ENCODE measurements around the gene PCBD1.
"Not testable (repeated sequence)": the region's sequence is repeated elsewhere in the genome, so short reads cannot be mapped to it uniquely, and the experiment has no call there.

The PCBD1 gene

DNA sequence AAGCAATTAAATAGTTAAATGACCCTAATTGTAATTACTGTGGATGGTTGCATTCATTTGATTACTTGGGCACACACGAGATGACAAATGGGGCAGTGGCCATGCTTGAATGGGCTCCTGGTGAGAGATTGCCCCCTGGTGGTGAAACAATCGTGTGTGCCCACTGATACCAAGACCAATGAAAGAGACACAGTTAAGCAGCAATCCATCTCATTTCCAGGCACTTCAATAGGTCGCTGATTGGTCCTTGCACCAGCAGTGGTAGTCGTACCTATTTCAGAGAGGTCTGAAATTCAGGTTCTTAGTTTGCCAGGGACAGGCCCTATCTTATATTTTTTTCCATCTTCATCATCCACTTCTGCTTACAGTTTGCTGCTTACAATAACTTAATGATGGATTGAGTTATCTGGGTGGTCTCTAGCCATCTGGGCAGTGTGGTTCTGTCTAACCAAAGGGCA, 8.3 kb downstream of the PCBD1 start:
- peak; percentile 89 for TF ChIP-seq CTCF (IDR thresholded peaks at IDR 0.05; ENCODE audit: insufficient read depth, missing control alignments)
- FAIRE-seq, result peak; percentile 46
- peak; percentile 57 for DNase-seq (ENCODE audit: insufficient read length, low spot score)

DNA sequence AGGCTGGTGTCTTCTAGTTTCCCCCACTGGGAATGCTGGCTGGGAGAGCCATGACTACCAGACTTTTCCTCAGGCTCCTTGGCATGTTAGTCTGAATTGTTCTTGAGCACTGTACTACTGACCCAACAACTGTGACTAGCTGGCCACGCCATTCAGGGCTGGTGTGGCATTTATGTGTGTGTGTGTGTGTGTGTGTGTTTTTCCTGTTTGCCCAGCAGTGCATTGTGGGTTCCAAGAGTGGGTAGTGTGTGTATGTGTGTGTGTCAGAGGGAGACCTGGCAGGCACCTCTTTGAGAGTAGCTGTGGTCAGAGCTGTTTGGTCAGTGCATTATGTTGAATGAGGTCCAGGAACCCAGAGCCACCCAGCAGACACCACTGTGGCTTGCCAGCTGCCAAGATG, 9.2 kb downstream of the PCBD1 start:
- DNase-seq (ENCODE audit: insufficient read length, low spot score), result no peak
- TF ChIP-seq CTCF (IDR thresholded peaks at IDR 0.05; ENCODE audit: insufficient read depth, missing control alignments), result no peak
- FAIRE-seq, result no peak

GRCh38 chr10:70874061-70874460, 14.3 kb downstream of the PCBD1 start:
- DNase-seq (ENCODE audit: insufficient read length, low spot score) (no peak), FAIRE-seq (no peak)
- no peak for TF ChIP-seq CTCF (IDR thresholded peaks at IDR 0.05; ENCODE audit: insufficient read depth, missing control alignments)

DNA sequence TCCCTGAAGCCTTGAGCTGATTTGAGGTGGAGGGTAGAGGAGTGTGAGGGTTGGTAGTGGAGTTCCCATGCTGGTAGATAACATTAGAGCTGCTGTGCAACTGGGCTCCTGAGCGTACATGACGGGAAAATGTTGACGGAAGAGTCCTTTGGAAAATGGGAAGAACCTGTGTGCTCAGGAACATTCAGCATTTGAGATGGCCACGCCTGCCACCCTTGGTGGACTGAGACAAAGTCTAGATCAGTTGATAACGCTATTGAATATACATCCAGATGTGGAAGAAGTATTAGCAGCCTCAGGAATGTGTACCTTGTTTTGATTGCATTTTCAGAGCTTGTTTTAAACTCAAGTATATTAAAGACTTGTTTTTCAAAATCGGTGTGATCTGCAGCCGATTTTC, 16.1 kb downstream of the PCBD1 start:
- DNase-seq (ENCODE audit: insufficient read length, low spot score), result no peak
- FAIRE-seq, result no peak
- no peak for TF ChIP-seq CTCF (IDR thresholded peaks at IDR 0.05; ENCODE audit: insufficient read depth, missing control alignments)

DNA sequence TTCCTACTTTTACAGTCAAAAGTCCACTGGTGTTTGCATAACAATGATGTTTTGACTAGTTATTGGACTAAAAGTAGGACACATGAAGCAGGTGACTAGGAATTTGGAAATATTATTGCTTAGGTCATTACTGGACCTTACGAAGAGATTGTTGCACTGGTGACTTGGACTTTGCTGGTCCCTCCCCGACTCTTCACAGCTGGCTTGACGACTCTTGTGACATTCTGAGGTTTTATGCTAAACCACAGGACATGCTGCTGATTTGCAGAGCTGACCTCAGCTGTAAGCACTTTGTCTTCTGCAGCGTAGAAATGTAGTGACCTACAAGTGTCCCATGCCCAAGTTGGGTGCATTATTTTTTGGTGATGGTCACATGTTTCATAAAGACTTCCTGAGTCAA, 21.9 kb downstream of the PCBD1 start:
- TF ChIP-seq CTCF (IDR thresholded peaks at IDR 0.05; ENCODE audit: insufficient read depth, missing control alignments), result no peak
- FAIRE-seq (no peak), DNase-seq (ENCODE audit: insufficient read length, low spot score) (no peak)

DNA sequence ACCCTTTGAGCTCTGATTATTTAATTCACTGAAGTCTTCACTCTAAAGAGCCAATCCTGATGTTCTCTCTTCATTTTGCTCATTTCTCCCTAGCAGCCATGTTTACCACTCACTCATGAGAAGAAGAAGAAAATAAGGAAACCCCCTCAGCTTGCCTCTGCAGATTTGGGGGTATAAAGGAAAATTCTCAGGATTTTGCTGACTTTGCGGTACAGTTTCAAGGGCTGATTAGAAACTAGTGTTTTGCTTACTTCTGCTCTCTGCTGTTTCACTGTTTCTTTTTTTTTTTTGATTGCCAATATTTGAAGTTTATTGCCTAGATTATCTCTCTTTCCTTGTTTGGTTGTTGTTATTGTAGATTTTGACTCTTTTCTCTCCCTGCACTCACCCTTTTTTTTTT, 23.4 kb downstream of the PCBD1 start:
- FAIRE-seq (no peak), DNase-seq (ENCODE audit: insufficient read length, low spot score) (no peak)
- no peak for TF ChIP-seq CTCF (IDR thresholded peaks at IDR 0.05; ENCODE audit: insufficient read depth, missing control alignments)

- DNase-seq (ENCODE audit: insufficient read length, low spot score) (no peak), FAIRE-seq (no peak)
- TF ChIP-seq CTCF (IDR thresholded peaks at IDR 0.05; ENCODE audit: insufficient read depth, missing control alignments), result no peak
Observed at GRCh38 chr10:70863470-70864160, 24.8 kb downstream of the PCBD1 start.

DNA sequence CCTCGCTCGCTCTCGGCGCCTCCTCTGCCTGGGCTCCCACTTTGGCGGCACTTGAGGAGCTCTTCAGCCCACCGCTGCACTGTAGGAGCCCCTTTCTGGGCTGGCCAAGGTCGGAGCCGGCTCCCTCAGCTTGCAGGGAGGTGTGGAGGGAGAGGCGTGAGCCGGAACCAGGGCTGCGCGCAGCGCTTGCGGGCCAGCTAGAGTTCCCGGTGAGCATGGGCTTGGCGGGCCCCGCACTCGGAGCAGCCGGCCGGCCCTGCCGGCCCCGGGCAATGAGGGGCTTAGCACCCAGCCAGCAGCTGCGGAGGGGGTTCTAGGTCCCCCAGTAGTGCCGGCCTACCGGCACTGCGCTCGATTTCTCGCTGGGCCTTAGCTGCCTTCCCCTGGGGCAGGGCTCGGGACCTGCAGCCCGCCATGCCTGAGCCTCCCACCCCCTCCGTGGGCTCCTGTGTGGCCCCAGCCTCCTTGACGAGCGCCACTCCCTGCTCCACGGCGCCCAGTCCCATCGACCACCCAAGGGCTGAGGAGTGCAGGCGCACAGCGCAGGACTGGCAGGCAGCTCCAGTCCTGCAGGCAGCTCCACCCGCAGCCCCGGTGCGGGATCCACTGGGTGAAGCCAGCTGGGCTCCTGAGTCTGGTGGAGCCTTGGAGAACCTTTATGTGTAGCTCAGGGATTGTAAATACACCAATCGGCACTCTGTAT, 26.7 kb downstream of the PCBD1 start:
- DNase-seq (ENCODE audit: insufficient read length, low spot score); FAIRE-seq: not testable (repeated sequence)

All from D721Med (cell line).